Neural cell (in vitro differentiated cells): ENCODE data around the gene ZNF276. TPM values are rescaled to one million over a fixed set of nuclear protein-coding genes. Genes with fewer than 3 reads are reported as not detected.
"Not testable (repeated sequence)": the region's sequence is repeated elsewhere in the genome, so short reads cannot be mapped to it uniquely, and the experiment has no call there.

Experiments
- H2AFZ ChIP-seq: fragments of 200-600, 300-800 bp; sonication (generic), shearing (Covaris generic); 2 replicates; pipeline ENCODE4 v1.6.0; 2014; ENCODE audit warnings: low read depth, mild to moderate bottlenecking, antibody characterized with exemption, low read length, moderate library complexity
- H3F3A ChIP-seq: fragments of 200-600 bp; shearing (Covaris generic); 2 replicates; pipeline ENCODE4 v1.6.1; 2016; ENCODE audit warnings: mild to moderate bottlenecking, moderate library complexity, mixed read lengths, antibody characterized with exemption, low read length; ENCODE audit not compliant: insufficient read depth, poor library complexity, severe bottlenecking
- H3K27ac ChIP-seq: fragments of 200-600, 300-800 bp; sonication (generic), shearing (Covaris generic); 2 replicates; pipeline ENCODE4 v1.5.1; 2014; ENCODE audit warnings: mild to moderate bottlenecking, low read length, moderate library complexity
- H3K27me3 ChIP-seq: fragments of 300-800, 200-600 bp; sonication (generic), shearing (Covaris generic); 2 replicates; pipeline ENCODE4 v1.6.0; 2014; ENCODE audit warnings: mild to moderate bottlenecking, low read depth, low read length, moderate library complexity; ENCODE audit not compliant: insufficient read depth
- H3K36me3 ChIP-seq: fragments of 300-800, 200-600 bp; sonication (generic), shearing (Covaris generic); 2 replicates; pipeline ENCODE4 v1.5.1; 2014; ENCODE audit warnings: mild to moderate bottlenecking, antibody characterized with exemption, low read length, moderate library complexity; ENCODE audit not compliant: insufficient read depth
- H3K4me2 ChIP-seq: fragments of 300-800, 200-600 bp; sonication (generic), shearing (Covaris generic); 2 replicates; pipeline ENCODE4 v1.6.0; 2014; ENCODE audit warnings: mild to moderate bottlenecking, low read length
- H3K4me3 ChIP-seq: fragments of 300-800, 200-600 bp; sonication (generic), shearing (Covaris generic); 2 replicates; pipeline ENCODE4 v1.5.1; 2014; ENCODE audit warnings: mild to moderate bottlenecking, low read length, moderate library complexity
- H3K79me2 ChIP-seq: fragments of 200-600 bp; shearing (Covaris generic); replicated peaks from 2 replicates; pipeline ENCODE4 v1.6.0; 2014; ENCODE audit warnings: mild to moderate bottlenecking, low read length, moderate library complexity; ENCODE audit not compliant: insufficient read depth
- H3K9ac ChIP-seq: fragments of 300-800, 200-600 bp; sonication (generic), shearing (Covaris generic); 2 replicates; pipeline ENCODE4 v1.6.1; 2016; ENCODE audit warnings: mild to moderate bottlenecking, low read length, mixed read lengths
- H3K9me2 ChIP-seq: fragments of 200-600 bp; shearing (Covaris generic); 2 replicates; pipeline ENCODE4 v1.6.1; 2016; ENCODE audit warnings: mild to moderate bottlenecking, low read length, mixed read lengths; ENCODE audit not compliant: insufficient read depth
- H3K9me3 ChIP-seq: fragments of 200-600, 300-800 bp; sonication (generic), shearing (Covaris generic); 2 replicates; pipeline ENCODE4 v1.6.1; 2016; ENCODE audit warnings: mild to moderate bottlenecking, mixed run types, low read length, moderate library complexity, mixed read lengths
- H4K20me1 ChIP-seq: fragments of 200-600 bp; shearing (Covaris generic); 2 replicates; pipeline ENCODE4 v1.6.1; 2016; ENCODE audit warnings: mild to moderate bottlenecking, mixed run types; ENCODE audit not compliant: insufficient read depth
- CTCF ChIP-seq: fragments of 450-650 bp; IDR thresholded peaks from 2 replicates; pipeline ENCODE4 v1.5.1; 2014; ENCODE audit warnings: antibody characterized with exemption, mild to moderate bottlenecking, moderate library complexity; ENCODE audit not compliant: poor library complexity, severe bottlenecking
- EP300 ChIP-seq: fragments of 450-650 bp; conservative IDR thresholded peaks from 2 replicates; pipeline ENCODE4 v1.6.1; 2014; ENCODE audit warnings: antibody characterized with exemption, mild to moderate bottlenecking, moderate library complexity; ENCODE audit not compliant: poor library complexity, severe bottlenecking
- EZH2 ChIP-seq: fragments of 200-600, 300-800 bp; shearing (Covaris generic), sonication (generic); IDR thresholded peaks from 2 replicates; pipeline ENCODE4 v1.6.1; 2014; ENCODE audit warnings: antibody characterized with exemption, low read length, borderline replicate concordance, mild to moderate bottlenecking; ENCODE audit not compliant: insufficient read depth, poor library complexity, severe bottlenecking
- MXI1 ChIP-seq: fragments of 450-650 bp; conservative IDR thresholded peaks from 2 replicates; pipeline ENCODE4 v1.6.1; 2014; ENCODE audit warnings: antibody characterized with exemption, mild to moderate bottlenecking; ENCODE audit not compliant: poor library complexity, severe bottlenecking
- POLR2AphosphoS5 ChIP-seq: IDR thresholded peaks from 2 replicates; pipeline ENCODE4 v1.6.1; 2012
- RAD21 ChIP-seq: fragments of 450-650 bp; conservative IDR thresholded peaks from 2 replicates; pipeline ENCODE4 v1.6.1; 2014; ENCODE audit warnings: antibody characterized with exemption, mild to moderate bottlenecking, moderate library complexity
- REST ChIP-seq: IDR thresholded peaks from 2 replicates; pipeline ENCODE4 v1.6.1; 2012; ENCODE audit warnings: borderline replicate concordance
- SMC3 ChIP-seq: fragments of 450-650 bp; conservative IDR thresholded peaks from 2 replicates; pipeline ENCODE4 v1.6.1; 2014; ENCODE audit warnings: antibody characterized with exemption, mild to moderate bottlenecking, moderate library complexity; ENCODE audit not compliant: poor library complexity
- TAF1 ChIP-seq: IDR thresholded peaks from 2 replicates; pipeline ENCODE4 v1.6.1; 2012; ENCODE audit warnings: low read depth
- polyA plus RNA-seq: library from polyadenylated mRNA; depleted of rRNA; stranded (reverse); fragments of >200 nt; gene quantifications from 2 replicates; pipeline ENCODE4 v1.2.3, GENCODE V29; 2014

The ZNF276 gene
- polyA plus RNA-seq, 1 donor from 2014 or later, result 35.4 TPM

DNA sequence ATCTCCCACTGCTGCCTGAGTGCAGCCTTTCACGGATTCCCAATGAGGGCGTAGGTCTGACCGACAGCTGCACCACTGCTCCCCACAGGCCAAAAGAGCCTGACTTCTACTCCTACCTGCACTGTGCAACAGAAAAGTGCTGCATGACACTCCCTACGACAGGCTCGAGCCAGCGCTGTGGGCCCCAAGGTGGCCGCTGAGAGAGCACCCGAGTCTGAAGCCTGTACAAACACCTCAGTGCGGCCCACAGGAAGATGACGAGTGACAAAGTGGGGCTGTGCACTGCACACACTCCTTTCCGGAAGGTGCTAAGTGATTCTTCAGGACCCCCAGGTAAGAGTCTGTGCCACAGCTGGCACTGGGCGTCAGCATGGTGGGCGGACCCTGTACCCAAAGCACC is 53.9 kb downstream of the ZNF276 start:
- Histone ChIP-seq H2AFZ (no peak overlapping the region), H3K4me2 (no peak overlapping the region), H3F3A (no peaks in the 10 kb centered on the region), H3K4me3 (no peak overlapping the region), H4K20me1 (no peaks in the 10 kb centered on the region), H3K79me2 (no peaks in the 10 kb centered on the region), H3K36me3 (no peaks in the 10 kb centered on the region), H3K9ac (no peak overlapping the region), H3K27ac (no peak overlapping the region), H3K27me3 (no peaks in the 10 kb centered on the region), H3K9me2 (no peaks in the 10 kb centered on the region), H3K9me3 (no peaks in the 10 kb centered on the region)
- TF ChIP-seq MXI1, result no peak
- no peak for TF ChIP-seq EZH2
- no peak for TF ChIP-seq SMC3
- TF ChIP-seq TAF1, result no peak
- TF ChIP-seq POLR2AphosphoS5, result no peak
- no peak for TF ChIP-seq RAD21

GRCh38 chr16:89778211-89778610 is 56.9 kb downstream of the ZNF276 start:
- not testable (repeated sequence) for H2AFZ ChIP-seq, H3K9me2 ChIP-seq, H3K4me2 ChIP-seq, H3K27ac ChIP-seq, H3K4me3 ChIP-seq, H3K9me3 ChIP-seq, H3K27me3 ChIP-seq, H3K36me3 ChIP-seq, H3F3A ChIP-seq, H4K20me1 ChIP-seq, H3K9ac ChIP-seq, H3K79me2 ChIP-seq

GRCh38 chr16:89779231-89779908 is 58.0 kb downstream of the ZNF276 start:
- H4K20me1 ChIP-seq, result no peaks in the 10 kb centered on the region
- no peak overlapping the region for H3K27ac ChIP-seq
- no peak overlapping the region for H3K4me2 ChIP-seq
- H3F3A ChIP-seq, result no peaks in the 10 kb centered on the region
- no peaks in the 10 kb centered on the region for H3K36me3 ChIP-seq
- H3K9ac ChIP-seq, result no peak overlapping the region
- H3K9me2 ChIP-seq, result no peaks in the 10 kb centered on the region
- no peaks in the 10 kb centered on the region for H3K79me2 ChIP-seq
- no peaks in the 10 kb centered on the region for H3K9me3 ChIP-seq
- no peak overlapping the region for H3K4me3 ChIP-seq
- TF ChIP-seq POLR2AphosphoS5 (no peak), EP300 (no peak), MXI1 (no peak)
- H2AFZ ChIP-seq, result no peak overlapping the region
- H3K27me3 ChIP-seq, result no peaks in the 10 kb centered on the region

DNA sequence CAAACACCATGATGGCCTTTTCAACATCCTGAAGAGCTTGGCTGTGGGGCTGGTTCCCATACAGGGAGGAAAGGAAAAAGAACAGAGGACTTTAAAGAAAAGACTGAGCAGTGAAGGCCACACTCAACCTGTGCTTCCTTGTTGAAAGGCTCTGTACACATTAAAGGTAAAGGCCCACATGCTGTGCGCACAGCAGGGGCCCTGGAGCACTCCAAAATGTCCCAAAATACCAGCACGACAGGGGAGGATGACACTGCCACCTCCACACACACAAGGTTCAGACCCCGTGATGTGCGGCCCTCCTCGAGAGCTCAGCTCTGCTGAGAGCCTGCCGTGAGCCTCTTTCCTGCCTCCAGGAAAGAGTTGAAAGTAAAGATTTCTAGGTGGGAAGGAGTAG is 58.6 kb downstream of the ZNF276 start:
- H2AFZ ChIP-seq, result no peak overlapping the region
- no peak overlapping the region for H3K4me2 ChIP-seq
- H3K9ac ChIP-seq, result no peak overlapping the region
- TF ChIP-seq POLR2AphosphoS5 (no peak), EZH2 (no peak), CTCF (no peak), REST (no peak), RAD21 (no peak), MXI1 (no peak), EP300 (no peak), TAF1 (no peak), SMC3 (no peak)
- H3K9me3 ChIP-seq, result no peaks in the 10 kb centered on the region
- H3K79me2 ChIP-seq, result no peaks in the 10 kb centered on the region
- no peaks in the 10 kb centered on the region for H4K20me1 ChIP-seq
- H3K27me3 ChIP-seq, result no peaks in the 10 kb centered on the region
- H3K36me3 ChIP-seq, result no peaks in the 10 kb centered on the region
- no peaks in the 10 kb centered on the region for H3F3A ChIP-seq
- no peaks in the 10 kb centered on the region for H3K9me2 ChIP-seq
- H3K27ac ChIP-seq, result no peak overlapping the region
- H3K4me3 ChIP-seq, result no peak overlapping the region
